ENCODE measurements around the gene GPHB5.
"Not testable (repeated sequence)": the region's sequence is repeated elsewhere in the genome, so short reads cannot be mapped to it uniquely, and the experiment has no call there.

Gene GPHB5

GRCh38 chr14:63292805-63293204, 25.9 kb downstream of the GPHB5 start:
- DNase-seq, result no peak

DNA sequence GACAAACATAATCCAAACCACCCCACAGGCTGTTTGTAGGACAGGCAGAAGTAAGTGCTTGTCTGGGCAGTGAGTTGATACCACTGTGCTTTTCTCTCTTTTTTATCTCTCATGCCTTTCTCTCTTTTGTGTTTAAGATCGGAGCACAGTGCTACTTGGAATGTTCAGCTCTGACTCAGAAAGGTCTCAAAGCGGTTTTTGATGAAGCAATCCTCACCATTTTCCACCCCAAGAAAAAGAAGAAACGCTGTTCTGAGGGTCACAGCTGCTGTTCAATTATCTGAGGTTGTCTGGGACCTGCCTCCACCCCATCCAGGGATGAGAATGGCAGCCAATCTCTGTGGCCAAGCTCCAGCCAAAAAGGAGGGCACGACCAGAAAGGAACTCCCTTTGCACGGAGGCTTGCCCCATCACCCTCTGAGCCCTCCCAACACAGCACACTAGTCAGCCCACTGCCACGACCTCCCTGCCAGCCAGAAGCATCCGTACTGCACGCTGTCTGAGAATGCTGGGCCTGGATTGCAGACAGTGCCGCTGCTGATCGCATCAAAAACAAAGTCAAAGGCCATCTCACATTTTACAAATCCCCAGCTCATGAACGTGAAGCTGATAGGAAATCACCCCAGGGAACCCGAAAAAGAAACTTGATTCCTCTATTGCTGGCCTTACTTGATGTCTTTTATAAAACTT, 27.8 kb downstream of the GPHB5 start:
- no peak for DNase-seq

- no peak for DNase-seq
Measured at GRCh38 chr14:63288853-63289252, 29.9 kb downstream of the GPHB5 start.

DNA sequence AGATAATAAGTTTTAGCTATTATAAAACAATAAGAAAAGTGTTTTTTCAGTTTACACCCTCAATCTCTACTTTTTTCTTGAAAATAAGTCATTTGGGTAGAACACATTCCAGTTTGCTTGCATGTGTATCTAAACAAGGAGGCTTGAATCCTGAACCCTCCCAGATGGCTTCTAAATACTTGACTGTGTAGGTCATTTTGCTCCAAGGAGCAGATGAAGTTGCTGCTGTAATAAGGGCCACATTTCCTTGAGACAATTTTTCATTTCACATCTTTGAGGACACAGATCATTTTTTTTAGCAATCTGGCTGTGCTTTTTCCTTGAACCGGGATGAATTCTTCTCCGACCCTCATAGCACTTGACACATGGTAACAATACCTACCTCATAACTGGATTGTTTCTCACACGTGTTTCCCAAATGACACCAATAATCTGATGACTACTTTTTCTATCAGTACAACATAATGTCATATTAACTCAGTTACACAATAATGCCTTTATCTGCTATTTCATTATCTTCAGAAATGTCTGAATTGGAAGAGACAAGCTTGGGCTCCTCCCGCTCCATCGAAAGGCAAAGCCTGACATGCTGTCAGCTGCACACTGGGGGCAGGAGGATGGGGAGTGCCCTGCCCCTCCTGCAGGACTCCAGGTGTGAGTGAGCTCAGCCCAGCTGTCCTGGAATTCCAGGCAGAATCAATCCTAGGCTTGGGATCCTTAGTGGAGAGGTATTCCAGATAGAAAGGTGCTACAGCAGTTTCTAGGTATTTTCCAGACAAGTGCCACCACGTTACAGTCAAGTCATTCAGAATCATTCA, 30.9 kb downstream of the GPHB5 start:
- no peak for DNase-seq

DNA sequence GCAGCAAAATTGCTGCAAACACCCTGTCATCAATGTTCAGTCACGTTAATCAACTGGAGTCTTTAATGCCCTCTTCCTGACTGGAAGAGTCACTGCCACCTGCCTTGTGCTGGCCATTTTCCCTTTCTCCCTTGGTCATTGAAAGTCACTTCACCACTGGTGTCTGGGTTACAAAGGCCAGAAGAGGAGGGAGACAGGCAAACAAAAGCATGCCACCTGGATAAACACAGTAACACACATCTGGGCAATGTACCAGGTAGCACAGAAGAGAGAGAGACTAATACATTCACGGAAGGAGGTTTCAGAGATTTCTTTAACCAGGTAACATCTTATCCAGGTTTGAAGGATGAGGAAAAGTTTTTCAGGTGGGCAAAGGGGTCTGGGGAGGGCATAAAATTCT, 32.7 kb downstream of the GPHB5 start:
- DNase-seq, result peak; percentile 32

- no peak for DNase-seq
Measured at GRCh38 chr14:63283884-63284248, 34.9 kb downstream of the GPHB5 start.

DNA sequence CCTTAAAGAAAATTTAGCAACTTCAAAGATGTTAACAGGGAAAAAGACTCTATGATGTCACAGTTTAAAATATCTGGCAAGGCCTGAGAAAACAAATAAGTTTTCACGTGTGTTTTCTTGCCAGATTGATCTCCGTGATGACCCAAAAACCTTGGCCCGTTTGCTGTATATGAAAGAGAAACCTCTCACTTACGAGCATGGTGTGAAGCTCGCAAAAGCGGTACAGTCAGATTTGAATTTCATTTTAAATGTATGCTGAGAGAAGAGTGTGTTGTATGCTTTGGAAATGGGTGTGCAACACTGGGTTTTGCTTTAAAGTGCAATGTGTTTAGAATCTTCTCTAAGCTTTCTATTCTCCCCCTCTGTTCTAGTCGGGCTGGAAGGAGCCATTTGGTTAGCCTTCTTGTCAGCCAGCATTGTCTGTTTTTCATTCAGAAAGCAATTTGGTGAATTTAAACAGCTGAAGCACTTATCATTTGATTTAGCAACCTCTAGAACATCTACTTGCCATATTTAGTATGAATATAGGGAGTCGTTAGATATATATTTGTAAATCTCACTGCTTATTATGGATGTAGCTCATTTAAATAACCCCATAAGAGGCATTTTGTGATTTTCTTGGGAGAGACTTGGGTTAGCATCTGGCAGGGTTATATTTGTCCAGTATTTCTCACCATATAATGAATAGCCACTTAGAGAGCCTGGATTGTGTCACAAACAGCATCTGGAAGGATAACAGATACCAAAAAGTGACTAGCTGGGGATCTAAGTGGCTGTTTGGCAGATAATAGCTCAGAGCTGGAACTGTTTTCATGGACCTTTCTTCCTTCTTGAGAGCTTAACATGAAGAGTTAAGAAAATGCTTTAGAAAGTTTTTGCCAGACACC, 35.5 kb downstream of the GPHB5 start:
- no peak for DNase-seq

DNA sequence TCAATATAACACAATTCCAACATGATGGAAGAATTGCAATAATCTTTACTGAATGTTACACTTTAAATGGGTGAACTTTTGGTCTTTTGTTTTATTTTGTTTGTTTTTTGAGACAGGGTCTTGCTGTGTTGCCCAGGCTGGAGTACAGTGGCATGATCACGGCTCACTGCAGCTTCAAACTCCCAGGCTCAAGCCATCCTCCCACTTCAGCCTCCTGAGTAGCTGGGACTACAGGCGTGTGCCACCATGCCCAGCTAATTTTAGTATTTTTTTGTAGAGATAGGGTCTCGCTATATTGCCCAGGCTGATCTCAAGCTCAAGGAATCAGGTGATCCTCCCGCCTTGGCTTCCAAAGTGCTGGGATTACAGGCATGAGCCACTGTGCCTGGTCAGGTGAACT, 38.8 kb downstream of the GPHB5 start:
- not testable (repeated sequence) for DNase-seq

DNA sequence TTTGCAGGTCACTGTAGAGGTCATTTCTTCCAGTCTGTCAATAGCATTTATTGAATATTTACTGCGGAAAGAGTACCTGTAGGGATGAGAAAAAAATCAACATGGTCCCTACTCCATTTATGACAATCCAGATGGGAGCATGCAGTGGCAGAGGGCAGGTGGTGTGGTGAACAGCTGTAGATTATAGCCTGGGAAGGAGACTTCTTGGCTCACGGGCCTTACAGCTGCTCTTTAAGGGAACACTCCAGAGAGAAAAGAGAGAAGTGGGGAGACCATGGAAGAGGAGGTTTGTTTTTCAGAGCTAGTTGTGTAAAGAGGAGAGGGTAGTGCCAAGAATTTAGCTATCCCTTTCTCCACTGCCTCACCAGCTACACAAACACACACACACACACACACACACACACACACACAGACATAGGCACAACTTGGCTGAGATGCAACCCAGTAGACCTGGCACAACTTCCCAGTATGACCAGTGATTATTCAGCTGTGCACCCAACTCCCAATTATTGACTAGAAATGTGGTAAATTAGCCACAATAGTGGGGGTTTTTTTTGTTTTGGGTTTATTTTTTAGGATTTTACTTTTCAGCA, 41.0 kb downstream of the GPHB5 start:
- DNase-seq, result peak; percentile 65

GRCh38 chr14:63276492-63277342, 42.0 kb downstream of the GPHB5 start:
- DNase-seq, result peak; percentile 83

DNA sequence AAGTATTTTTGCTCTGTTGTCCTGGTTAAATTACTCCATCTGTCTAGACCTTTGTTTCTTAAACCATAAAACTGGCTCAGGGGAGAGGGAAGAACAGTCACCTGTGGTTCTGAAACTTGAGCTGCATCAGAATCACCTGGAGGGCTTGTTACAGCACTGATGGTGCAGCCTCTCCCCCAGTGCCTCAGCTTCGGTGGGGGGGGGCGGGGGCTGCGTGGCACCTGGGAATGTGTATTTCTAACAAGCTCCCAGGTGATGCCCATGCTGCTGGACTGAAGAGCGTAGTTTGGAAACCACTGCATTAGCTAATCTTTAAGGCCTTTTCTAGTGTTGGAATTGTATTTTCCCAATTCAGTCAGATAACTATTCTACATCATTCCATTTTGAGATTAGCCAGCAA, 42.7 kb downstream of the GPHB5 start:
- no peak for DNase-seq

DNA sequence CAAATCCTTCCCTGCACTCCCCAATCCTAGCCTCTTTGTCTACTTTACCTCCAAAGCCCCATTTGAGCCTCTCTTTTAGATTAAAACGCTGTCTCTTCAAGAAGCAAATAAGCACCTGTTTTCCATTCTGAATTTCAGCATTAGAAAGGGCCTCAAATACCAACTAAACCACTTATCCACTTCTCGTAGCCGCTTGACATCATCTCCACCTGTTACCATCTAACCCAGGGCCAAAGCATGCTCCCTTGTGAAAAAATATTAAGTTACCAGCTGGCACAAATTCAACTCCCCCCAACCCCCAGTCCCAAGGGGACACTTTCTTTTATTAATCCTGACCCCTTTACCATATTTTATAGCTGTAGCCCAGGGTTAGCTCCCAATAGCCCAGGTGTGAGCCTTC, 43.1 kb downstream of the GPHB5 start:
- peak; percentile 97 for DNase-seq

DNA sequence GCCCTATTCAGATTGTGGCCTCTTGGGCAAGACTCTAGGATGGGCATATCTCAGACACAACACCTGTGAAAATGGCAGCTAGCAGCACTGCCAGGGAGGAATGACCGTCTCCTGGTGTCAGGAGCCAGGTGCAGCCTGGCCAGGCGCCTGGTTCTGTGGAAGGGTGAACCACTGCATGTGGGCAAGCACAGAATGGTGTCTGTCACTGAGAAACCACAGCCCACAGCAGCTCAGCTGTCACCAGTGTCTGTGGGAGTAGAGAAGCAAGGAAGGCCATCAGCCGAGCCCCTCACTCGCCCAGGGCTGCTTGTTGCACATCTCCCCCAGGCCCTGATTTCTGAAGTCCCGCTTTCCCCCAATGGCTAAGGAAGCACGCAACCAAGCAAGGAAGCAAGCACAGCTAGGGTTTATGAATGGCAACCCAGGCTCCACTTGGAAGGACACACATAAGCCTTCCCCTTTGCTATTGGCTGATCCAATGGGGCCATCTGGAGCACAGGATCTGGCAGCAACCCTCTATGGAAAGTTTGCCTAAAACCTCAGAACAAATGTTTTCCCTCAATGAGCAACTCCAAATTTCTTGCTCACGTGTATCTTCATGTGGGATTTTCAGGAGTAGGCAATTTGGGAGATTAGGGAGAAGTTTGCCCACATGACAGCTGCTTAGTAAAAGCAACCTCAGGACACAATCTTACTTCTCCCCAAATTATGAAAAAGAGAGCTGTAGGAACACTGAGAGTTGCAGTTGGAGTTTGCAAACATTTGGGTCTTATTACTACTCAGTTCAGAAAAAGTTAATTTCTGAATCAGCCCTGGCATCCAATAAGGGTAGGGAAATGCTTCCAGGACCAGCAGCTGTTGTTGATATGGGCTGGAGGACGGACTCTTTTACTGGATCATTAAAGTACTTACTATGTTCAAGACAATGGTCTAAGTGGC, 44.7 kb downstream of the GPHB5 start:
- no peak for DNase-seq

GRCh38 chr14:63273129-63273528, 45.6 kb downstream of the GPHB5 start:
- DNase-seq, result no peak

GRCh38 chr14:63269561-63270225, 49.0 kb downstream of the GPHB5 start:
- no peak for DNase-seq

DNA sequence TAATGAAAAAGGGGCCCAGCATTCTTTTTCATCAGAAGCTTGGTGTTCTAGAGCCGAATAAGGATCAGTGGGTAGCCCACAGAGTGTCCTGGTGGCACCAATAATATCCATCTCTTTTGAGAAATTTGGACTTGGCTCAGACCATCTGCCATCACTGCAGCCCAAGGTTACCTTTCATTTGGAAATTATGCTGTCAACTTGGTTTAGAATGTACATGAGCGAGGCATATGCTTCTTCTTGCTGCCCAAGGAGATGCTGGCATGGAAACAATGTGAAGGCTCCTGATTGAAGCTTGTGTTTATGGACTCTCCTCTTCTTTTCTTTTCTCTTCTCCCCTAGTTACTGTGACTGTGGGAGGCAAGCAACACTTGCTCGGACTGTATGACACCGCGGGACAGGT, 50.0 kb downstream of the GPHB5 start:
- no peak for DNase-seq

- DNase-seq, result no peak
Measured at GRCh38 chr14:63267171-63267570, 51.6 kb downstream of the GPHB5 start.

DNA sequence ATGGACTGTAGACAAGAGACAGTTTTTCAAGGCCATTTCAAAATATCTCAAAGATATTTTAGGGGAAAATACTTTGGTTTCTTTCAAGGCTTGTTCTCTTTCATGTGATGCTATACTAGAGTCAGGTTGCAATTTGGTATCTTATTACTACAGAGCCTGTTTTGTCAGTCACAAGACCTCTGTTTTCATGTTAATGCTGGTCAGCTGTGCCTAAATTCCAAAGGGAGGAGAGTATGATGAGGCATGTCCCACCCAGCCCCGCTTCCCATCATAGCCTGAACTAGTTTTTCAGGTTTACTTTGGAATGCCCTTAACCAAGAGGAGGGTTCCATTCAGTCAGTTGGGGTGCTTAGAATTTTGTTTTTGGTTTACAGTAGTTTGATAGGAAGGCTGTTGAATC, 52.6 kb downstream of the GPHB5 start:
- no peak for DNase-seq

Data from NCI-H2107 (cell line).